Cardiac muscle cell (in vitro differentiated cells and primary cell): ENCODE measurements around the gene TMEM145. TPM values are rescaled to one million over a fixed set of nuclear protein-coding genes. Genes with fewer than 3 reads are reported as not detected.

ENCODE experiments used
- DNase-seq, 2 donors: peaks; one replicate each; pipeline versions ENCODE4 v3.0.0 to v3.0.0-alpha.2; 2010 to 2017; ENCODE audit warnings: low read depth in 1 of 2, low spot score in 1 of 2
- H3K27ac ChIP-seq: fragments of 200-600 bp; sonication (generic); 2 replicates; pipeline ENCODE4 v1.5.1; 2016
- H3K27me3 ChIP-seq: fragments of 200-600 bp; sonication (generic); 2 replicates; pipeline ENCODE4 v1.6.0; 2016; ENCODE audit warnings: control low read depth
- H3K36me3 ChIP-seq: fragments of 200-600 bp; sonication (generic); 2 replicates; pipeline ENCODE4 v1.5.1; 2016; ENCODE audit warnings: control low read depth
- H3K4me1 ChIP-seq: fragments of 200-600 bp; sonication (generic); 2 replicates; pipeline ENCODE4 v1.8.1; 2017; ENCODE audit warnings: low read depth, mild to moderate bottlenecking, mixed run types
- H3K4me3 ChIP-seq: fragments of 200-600 bp; sonication (generic); 2 replicates; pipeline ENCODE4 v1.5.1; 2016; ENCODE audit warnings: mild to moderate bottlenecking
- H3K9me3 ChIP-seq: fragments of 200-600 bp; sonication (generic); 2 replicates; pipeline ENCODE4 v1.5.1; 2017; ENCODE audit warnings: low read depth, mild to moderate bottlenecking, control low read depth
- CTCF ChIP-seq: IDR thresholded peaks from 2 replicates; pipeline ENCODE4 v1.5.1; 2012; ENCODE audit warnings: low read depth, mild to moderate bottlenecking, low read length
- polyA plus RNA-seq: library from polyadenylated mRNA; unstranded; fragments of >200 nt; fragmentation: Nextera tagmentation; extraction: Ambion mirVana; gene quantifications from 2 replicates; pipeline ENCODE4 v1.2.1, GENCODE V29; 2016
- total RNA-seq: library from RNA; depleted of rRNA; stranded (reverse); fragments of >200 nt; gene quantifications from 2 replicates; pipeline ENCODE4 v1.2.3, GENCODE V29; 2016

The TMEM145 gene
- total and polyA plus RNA-seq, 2 experiments from 2014 or later = 3.7 to 3.8 TPM

GRCh38 chr19:42272989-42273406, 40.1 kb upstream of the TMEM145 start:
- H3K27me3 ChIP-seq = no peaks in the 10 kb centered on the region
- H3K9me3 ChIP-seq = no peaks in the 10 kb centered on the region
- H3K27ac ChIP-seq = no peak overlapping the region
- DNase-seq = no peak
- H3K4me1 ChIP-seq = peaks cover 14% of the 10 kb centered on the region
- H3K4me3 ChIP-seq = no peak overlapping the region
- H3K36me3 ChIP-seq = no peaks in the 10 kb centered on the region
- TF ChIP-seq CTCF = no peak

- Histone ChIP-seq H3K4me3 (no peak overlapping the region), H3K27me3 (no peaks in the 10 kb centered on the region), H3K4me1 (peaks cover 19% of the 10 kb centered on the region), H3K27ac (no peak overlapping the region), H3K36me3 (no peaks in the 10 kb centered on the region), H3K9me3 (no peaks in the 10 kb centered on the region)
- no peak for DNase-seq
- TF ChIP-seq CTCF = no peak
These were observed 39.6 kb upstream of the TMEM145 start for GRCh38 chr19:42273407-42274064.

- H3K4me1 ChIP-seq = peaks cover 24% of the 10 kb centered on the region
- DNase-seq = no peak
- H3K36me3 ChIP-seq = no peaks in the 10 kb centered on the region
- TF ChIP-seq CTCF = no peak
- no peaks in the 10 kb centered on the region for H3K9me3 ChIP-seq
- no peak overlapping the region for H3K27ac ChIP-seq
- H3K4me3 ChIP-seq = no peak overlapping the region
- no peaks in the 10 kb centered on the region for H3K27me3 ChIP-seq
These were observed 38.9 kb upstream of the TMEM145 start for GRCh38 chr19:42274065-42274682.

- Histone ChIP-seq H3K27me3 (no peaks in the 10 kb centered on the region), H3K4me1 (peaks cover 23% of the 10 kb centered on the region), H3K27ac (no peak overlapping the region), H3K4me3 (no peak overlapping the region), H3K36me3 (no peaks in the 10 kb centered on the region), H3K9me3 (no peaks in the 10 kb centered on the region)
- no peak for TF ChIP-seq CTCF
- DNase-seq = no peak
These were observed 38.0 kb upstream of the TMEM145 start for GRCh38 chr19:42275103-42275502.

- Histone ChIP-seq H3K4me1 (peaks cover 21% of the 10 kb centered on the region), H3K9me3 (no peaks in the 10 kb centered on the region), H3K27me3 (no peaks in the 10 kb centered on the region), H3K36me3 (no peaks in the 10 kb centered on the region), H3K4me3 (no peak overlapping the region), H3K27ac (no peak overlapping the region)
- DNase-seq = no peak
- TF ChIP-seq CTCF = no peak
These were observed 37.6 kb upstream of the TMEM145 start for GRCh38 chr19:42275517-42275916.
